Endothelial cell (in vitro differentiated cells): ENCODE results near the gene COX7B2. TPM values are rescaled to one million over a fixed set of nuclear protein-coding genes. Genes with fewer than 3 reads are reported as not detected.

Experiments used
- DNase-seq: peaks from one replicate; pipeline ENCODE4 v3.0.0; 2021; ENCODE audit warnings: low spot score
- H3K27ac Mint-ChIP-seq: one replicate; pipeline ENCODE4 v1.8.0; 2021; ENCODE audit warnings: mixed read lengths, inconsistent platforms; ENCODE audit not compliant: unreplicated experiment
- H3K27me3 Mint-ChIP-seq: one replicate; pipeline ENCODE4 v1.8.0; 2021; ENCODE audit warnings: mild to moderate bottlenecking, moderate library complexity, mixed read lengths, inconsistent platforms; ENCODE audit not compliant: unreplicated experiment
- H3K36me3 Mint-ChIP-seq: one replicate; pipeline ENCODE4 v1.8.0; 2021; ENCODE audit warnings: mild to moderate bottlenecking, low read depth, mixed read lengths, inconsistent platforms; ENCODE audit not compliant: unreplicated experiment
- H3K4me1 Mint-ChIP-seq: one replicate; pipeline ENCODE4 v1.8.0; 2021; ENCODE audit warnings: mild to moderate bottlenecking, mixed read lengths, inconsistent platforms; ENCODE audit not compliant: unreplicated experiment
- H3K4me3 Mint-ChIP-seq: one replicate; pipeline ENCODE4 v1.8.0; 2021; ENCODE audit warnings: mild to moderate bottlenecking, mixed read lengths, inconsistent platforms; ENCODE audit not compliant: unreplicated experiment
- H3K9me3 Mint-ChIP-seq: one replicate; pipeline ENCODE4 v1.8.0; 2021; ENCODE audit warnings: mixed read lengths, inconsistent platforms; ENCODE audit not compliant: unreplicated experiment
- CTCF ChIP-seq: fragments of 200-600 bp; sonication (generic); IDR thresholded peaks from one replicate; pipeline ENCODE4 v1.5.0; 2021; ENCODE audit warnings: antibody characterized with exemption; ENCODE audit not compliant: unreplicated experiment
- total RNA-seq: library from RNA; stranded (reverse); fragmentation: NEBNext Ultra II Directional; extraction: Animal tissue kit (Norgen Biotek cat#: 25700); gene quantifications from one replicate; pipeline ENCODE4 v1.2.1, GENCODE V29; 2021; ENCODE audit not compliant: unreplicated experiment

Gene COX7B2
- total RNA-seq, 1 donor from 2014 or later, result not detected

GRCh38 chr4:46836584-46836983 lies 72.5 kb downstream of the COX7B2 start:
- no peak for DNase-seq
- Mint-ChIP-seq H3K36me3 (peaks cover 3% of the 10 kb centered on the region), H3K27me3 (no peaks in the 10 kb centered on the region), H3K27ac (no peak overlapping the region), H3K4me1 (peaks cover 5% of the 10 kb centered on the region), H3K4me3 (no peak overlapping the region), H3K9me3 (peaks cover 5% of the 10 kb centered on the region)
- no peak for TF ChIP-seq CTCF

- no peak for DNase-seq
- H3K27ac Mint-ChIP-seq, result no peak overlapping the region
- TF ChIP-seq CTCF, result no peak
- H3K4me1 Mint-ChIP-seq, result no peaks in the 10 kb centered on the region
- peaks cover 3% of the 10 kb centered on the region for H3K36me3 Mint-ChIP-seq
- no peak overlapping the region for H3K4me3 Mint-ChIP-seq
- peaks cover 6% of the 10 kb centered on the region for H3K9me3 Mint-ChIP-seq
- H3K27me3 Mint-ChIP-seq, result peaks cover 2% of the 10 kb centered on the region
Observed at GRCh38 chr4:46830971-46831454, 78.0 kb downstream of the COX7B2 start.

GRCh38 chr4:46820154-46820553 lies 88.9 kb downstream of the COX7B2 start:
- no peak overlapping the region for H3K4me3 Mint-ChIP-seq

GRCh38 chr4:46819095-46819494 lies 90.0 kb downstream of the COX7B2 start:
- TF ChIP-seq CTCF, result no peak
- Mint-ChIP-seq H3K36me3 (no peaks in the 10 kb centered on the region), H3K9me3 (peaks cover 17% of the 10 kb centered on the region), H3K27ac (no peak overlapping the region), H3K4me3 (no peak overlapping the region), H3K27me3 (no peaks in the 10 kb centered on the region), H3K4me1 (no peaks in the 10 kb centered on the region)
- no peak for DNase-seq

More at GRCh38 chr4:46820154-46820553, 88.9 kb downstream of the COX7B2 start:
- Mint-ChIP-seq H3K27me3 (no peaks in the 10 kb centered on the region), H3K27ac (no peak overlapping the region), H3K4me1 (no peaks in the 10 kb centered on the region), H3K9me3 (peaks cover 17% of the 10 kb centered on the region), H3K36me3 (no peaks in the 10 kb centered on the region)
- no peak for DNase-seq
- TF ChIP-seq CTCF, result no peak

GRCh38 chr4:46818604-46819003 lies 90.4 kb downstream of the COX7B2 start:
- no peak for TF ChIP-seq CTCF
- Mint-ChIP-seq H3K9me3 (peaks cover 17% of the 10 kb centered on the region), H3K27me3 (no peaks in the 10 kb centered on the region), H3K27ac (no peak overlapping the region), H3K36me3 (no peaks in the 10 kb centered on the region), H3K4me1 (no peaks in the 10 kb centered on the region), H3K4me3 (no peak overlapping the region)
- DNase-seq, result no peak
